Stimulated activated CD4-positive, alpha-beta T cell treated with anti-CD3 and anti-CD28 coated beads, TNF-alpha, amount 100 ng/mL, for 24 hours (primary cell): ENCODE measurements around the gene STAG1.

Source experiments
- DNase-seq, 3 experiments: peaks; one replicate each; pipeline ENCODE4 v3.0.0-alpha.2; 2020; ENCODE audit warnings: low read depth in 3 of 3

STAG1 gene

DNA sequence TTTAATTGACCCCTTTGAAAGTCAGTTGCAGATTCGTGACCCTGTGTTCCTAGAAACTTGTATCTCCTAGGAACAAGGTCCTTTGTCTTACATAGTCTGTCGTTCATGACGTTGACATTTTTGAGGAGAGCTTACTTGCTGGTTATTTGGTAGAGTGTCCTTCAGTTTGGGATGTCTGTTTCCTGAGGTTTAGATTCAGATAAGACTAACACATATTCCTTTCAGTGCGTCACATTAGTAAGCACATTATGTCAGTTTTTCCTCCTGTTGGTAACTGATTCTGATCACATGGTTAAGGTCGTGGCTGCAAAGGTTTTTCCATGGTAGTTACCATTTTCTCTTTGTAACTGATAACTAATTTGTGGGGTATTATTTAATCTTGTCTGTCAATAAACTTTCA, 421.3 kb downstream of the STAG1 start:
- no peak for DNase-seq

DNA sequence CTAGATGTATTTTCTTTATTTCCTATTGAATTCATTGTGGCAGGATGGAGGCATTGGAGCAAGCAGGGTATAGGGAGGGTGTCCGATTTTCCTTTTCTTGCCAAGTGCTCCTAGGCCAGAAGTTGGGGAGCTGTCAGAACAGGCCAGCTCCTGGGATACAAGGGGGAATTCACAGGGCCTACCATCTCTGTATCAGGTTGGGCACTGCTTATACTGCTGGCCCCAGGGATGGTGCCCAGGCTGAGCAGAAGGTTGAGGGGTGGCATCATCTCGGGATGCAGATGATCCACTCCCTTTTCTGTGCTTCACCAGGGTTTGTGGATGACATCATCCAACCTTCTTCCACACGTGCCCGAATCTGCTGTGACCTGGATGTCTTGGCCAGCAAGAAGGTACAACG, 422.6 kb downstream of the STAG1 start:
- DNase-seq = no peak

DNA sequence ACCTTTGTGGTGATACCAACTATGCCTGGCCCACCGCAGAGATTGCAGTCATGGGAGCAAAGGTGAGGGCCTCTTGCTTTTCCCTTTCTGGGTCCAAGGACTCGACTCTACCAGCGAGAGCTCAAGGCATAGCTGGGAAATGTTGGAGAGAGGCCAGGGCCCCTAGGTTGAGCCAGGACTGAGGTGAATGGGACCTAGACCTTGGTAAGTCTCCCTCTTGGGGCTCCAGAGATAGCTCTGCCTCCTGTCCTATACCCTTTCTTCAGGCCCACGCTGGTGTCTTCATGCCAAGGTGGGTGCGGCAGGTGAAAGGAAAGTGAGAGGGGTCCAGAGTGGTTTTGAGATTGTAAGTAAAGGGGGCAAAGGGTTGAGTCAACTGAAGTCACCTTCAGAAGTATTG, 424.5 kb downstream of the STAG1 start:
- DNase-seq = no peak

DNA sequence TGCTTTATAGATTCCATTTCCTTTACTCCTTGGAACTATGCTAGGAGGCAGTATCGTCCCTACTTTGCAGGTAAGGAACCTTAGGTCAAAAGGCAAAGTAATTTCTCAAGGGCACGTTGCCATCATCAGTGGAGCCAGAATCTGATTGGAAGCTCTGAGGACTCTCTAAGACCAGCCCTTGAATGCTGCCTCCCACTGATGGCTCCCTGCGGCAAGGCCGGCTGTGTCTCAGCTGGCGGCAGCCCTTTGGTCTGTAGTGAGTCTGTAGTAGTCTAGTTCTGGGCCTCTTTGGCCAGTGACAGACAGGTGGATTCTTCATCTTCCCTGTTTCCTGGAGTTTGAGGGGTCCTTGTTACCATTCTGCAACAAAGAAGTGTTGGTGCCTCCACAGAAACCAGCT, 425.9 kb downstream of the STAG1 start:
- DNase-seq = no peak

DNA sequence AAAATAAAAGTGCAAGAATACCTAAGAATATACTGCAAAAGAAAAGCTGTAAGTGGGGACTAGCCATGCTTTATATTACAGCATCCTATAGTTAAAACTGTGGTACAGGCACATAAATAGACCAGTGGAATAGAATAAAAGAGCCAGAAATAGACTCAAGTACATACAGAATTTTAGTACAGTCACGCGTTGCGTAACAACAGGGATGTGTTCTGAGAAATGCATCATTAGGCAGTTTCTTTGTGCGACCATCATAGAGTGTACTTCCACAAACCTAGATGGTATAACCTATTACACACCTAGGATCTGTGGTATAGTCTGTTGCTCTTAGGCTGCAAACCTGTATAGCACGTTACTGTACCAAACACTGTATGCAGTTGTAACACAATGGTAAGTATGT, 440.2 kb downstream of the STAG1 start:
- no peak for DNase-seq

DNA sequence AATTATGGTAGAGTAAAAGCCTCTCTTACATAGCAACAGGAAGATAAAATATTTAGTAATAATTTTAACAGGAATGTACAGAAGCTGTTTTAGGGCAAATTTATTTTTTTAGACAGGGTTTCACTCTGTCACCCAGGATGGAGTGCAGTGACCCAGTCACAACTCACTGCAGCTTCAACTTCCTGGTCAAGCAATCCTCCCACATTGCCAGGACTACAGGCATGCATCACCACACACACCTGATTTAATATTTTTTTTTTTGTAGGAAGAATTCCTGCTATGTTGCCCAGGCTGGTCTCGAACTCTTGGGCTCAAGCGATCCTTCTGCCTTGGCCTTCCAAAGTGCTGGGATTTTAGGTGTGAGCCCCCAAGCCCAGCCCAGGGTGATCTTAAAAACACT, 440.9 kb downstream of the STAG1 start:
- no peak for DNase-seq

DNA sequence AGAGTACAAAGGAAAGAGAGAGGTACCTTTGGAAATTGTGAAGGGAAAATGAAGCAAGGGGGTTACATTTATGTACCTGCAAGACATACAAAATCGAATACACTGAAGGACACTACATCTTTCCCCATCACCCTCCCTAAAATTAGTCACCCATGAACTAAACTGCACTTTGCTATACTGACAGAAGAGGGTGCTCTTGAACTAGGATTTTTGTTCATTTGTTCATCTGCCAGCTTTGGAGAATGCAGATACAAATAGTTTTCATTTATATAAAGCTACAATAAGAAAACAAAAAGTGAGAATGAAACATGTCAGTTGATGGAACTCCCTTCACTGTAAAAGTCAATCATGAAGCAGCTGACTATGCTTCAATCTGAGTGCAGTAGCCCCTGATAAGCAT, 446.3 kb downstream of the STAG1 start:
- no peak for DNase-seq

DNA sequence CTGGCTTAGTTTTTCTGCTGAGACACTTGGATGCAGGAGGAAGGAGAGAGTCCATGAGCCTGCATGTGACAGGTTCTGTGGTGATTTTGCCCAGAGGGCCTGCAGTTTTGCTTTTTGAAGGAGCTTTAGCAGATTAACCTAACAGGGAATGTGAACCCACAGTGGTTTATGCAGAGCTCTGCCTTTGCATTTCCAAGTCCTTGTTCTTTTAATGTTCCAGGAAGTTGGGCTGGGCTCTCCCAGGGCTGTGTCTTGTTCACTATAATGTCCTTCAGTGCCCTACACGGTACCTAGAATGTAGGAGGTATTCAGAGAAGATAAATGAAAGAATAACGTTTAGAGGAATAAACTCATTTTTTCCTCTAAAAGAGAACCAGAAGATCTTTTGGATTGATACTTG, 451.7 kb downstream of the STAG1 start:
- no peak for DNase-seq

DNA sequence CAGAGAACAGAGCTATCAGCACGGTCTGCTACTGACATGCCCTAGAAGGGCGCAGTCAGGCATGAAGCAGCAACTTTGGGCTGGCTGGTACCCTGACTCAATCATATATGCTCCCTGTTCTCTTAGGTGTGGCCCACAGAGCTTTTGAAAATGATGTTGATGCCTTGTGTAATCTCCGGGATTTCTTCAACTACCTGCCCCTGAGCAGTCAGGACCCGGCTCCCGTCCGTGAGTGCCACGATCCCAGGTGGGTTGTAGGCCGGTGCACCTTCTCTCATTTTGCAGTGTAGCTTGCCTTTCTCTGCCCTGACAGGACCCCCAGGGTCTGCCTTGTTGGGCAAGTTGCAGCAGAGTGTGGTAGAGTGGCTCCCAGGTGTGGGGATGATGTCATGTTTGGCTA, 454.4 kb downstream of the STAG1 start:
- DNase-seq = no peak

DNA sequence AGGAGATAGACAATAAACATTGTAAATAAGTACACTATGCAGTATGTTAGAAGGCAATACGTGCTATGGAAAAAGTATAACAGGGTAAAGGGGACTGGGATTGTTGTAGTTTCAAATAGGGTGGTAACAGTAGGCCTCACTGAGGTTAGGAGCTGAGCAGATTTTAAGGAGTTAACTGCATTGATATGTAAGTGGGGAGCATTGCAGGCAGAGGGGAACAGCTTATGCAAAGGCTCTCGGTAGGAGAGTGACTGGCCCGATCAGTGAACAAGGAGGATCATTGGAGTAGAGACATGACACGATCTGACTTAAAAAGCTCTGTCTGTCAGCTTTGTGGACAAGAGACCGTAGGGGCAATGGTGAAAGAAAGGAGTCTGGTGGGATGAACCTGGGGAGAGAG, 455.2 kb downstream of the STAG1 start:
- DNase-seq = no peak

DNA sequence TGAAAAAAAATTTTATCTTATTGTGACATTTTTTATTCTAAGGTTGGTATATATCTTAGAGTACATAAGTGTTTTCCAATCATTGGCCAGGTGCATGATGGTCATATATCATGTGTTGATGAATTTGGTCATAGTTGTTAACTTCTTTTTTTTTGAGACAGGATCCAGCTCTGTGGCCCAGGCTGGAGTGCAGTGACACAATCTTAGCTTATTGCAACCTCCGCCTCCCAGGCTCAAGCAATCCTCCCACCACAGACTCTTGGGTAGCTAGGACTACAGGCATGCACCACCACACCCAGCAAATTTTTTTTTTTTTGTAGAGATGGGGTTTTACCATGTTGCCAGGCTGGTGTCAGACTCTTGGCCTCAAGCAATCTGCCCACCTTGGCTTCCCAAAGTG, 458.0 kb downstream of the STAG1 start:
- no peak for DNase-seq

DNA sequence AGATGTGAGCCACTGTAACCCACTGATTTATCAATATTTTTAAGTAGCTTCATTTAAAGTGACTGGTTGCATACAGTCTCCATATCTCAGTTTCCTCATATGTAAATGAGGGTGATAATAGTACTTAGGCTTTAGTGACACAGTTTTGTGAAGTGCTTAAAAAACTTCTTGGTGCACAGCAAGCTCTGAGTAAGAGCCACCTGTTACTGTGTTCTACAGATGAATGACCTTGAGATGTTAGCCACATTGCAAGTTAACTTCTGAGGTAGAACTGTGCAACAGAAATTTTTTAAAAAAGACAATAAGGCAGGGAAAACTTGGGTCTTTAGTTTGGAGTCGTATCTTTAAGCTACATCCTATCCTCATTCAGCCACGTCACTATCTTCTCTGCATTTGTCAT, 458.9 kb downstream of the STAG1 start:
- DNase-seq = no peak

DNA sequence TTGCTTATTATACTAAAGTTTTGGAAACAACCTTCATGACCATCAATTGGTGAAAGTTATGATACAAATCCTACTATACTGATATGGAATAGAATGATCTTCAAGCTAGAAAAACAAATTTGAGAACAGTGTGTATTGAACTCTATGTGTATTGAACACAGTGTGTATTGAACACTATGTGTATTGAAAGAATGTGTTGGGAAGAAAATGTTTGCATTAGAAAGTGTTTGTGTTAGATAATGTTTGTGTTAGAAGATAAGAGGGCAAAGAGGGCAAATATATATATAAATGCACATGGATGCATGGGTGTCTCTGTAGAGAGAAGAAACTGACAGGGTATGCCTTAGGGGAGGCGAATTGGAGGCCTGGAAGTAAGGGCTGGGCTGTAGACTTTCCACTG, 459.7 kb downstream of the STAG1 start:
- DNase-seq = no peak

DNA sequence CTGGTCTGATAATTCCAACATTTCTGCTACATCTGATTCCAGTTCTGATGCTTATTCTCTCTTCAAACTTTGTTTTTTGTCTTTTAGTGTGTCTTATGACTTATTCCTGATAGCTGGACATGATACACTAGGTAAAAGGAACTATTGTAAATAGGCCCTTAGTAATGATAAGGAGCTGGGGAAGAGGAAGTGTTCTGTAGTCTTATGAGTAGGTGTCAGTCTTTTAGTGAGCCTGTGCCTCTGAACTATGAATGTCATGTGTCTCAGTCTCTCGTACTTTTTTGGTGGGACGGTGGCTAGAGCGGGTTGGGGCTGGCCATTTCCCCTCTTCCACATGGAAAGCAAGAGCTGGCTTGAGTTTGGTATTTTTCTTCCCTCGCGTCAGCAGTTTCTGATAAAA, 460.9 kb downstream of the STAG1 start:
- DNase-seq = no peak
